ENCODE data around the gene NEK8.

- TF ChIP-seq YY1 (IDR thresholded peaks at IDR 0.05; ENCODE audit: insufficient read depth, insufficient read length): no peak
- no peak for TF ChIP-seq ZNF274 (IDR thresholded peaks at IDR 0.05; ENCODE audit: low read depth, low read length)
Measured at GRCh38 chr17:28726627-28727491, 1.7 kb upstream of the NEK8 start.

All from NT2/D1 (cell line).